Measurements from ENCODE around the gene PCDHGC4.

- no peak for TF ChIP-seq POLR2A (IDR thresholded peaks at IDR 0.05)
- TF ChIP-seq, protein P1, sequence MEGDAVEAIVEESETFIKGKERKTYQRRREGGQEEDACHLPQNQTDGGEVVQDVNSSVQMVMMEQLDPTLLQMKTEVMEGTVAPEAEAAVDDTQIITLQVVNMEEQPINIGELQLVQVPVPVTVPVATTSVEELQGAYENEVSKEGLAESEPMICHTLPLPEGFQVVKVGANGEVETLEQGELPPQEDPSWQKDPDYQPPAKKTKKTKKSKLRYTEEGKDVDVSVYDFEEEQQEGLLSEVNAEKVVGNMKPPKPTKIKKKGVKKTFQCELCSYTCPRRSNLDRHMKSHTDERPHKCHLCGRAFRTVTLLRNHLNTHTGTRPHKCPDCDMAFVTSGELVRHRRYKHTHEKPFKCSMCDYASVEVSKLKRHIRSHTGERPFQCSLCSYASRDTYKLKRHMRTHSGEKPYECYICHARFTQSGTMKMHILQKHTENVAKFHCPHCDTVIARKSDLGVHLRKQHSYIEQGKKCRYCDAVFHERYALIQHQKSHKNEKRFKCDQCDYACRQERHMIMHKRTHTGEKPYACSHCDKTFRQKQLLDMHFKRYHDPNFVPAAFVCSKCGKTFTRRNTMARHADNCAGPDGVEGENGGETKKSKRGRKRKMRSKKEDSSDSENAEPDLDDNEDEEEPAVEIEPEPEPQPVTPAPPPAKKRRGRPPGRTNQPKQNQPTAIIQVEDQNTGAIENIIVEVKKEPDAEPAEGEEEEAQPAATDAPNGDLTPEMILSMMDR (IDR thresholded peaks at IDR 0.05), result no peak
Measured at GRCh38 chr5:141490771-141491170, 5.9 kb downstream of the PCDHGC4 start.

All from uterus (tissue), 2 donors.